Activated B cell treated with CpG ODN at 0.5 μM for 24 hours (primary cell): ENCODE results near the gene MCM10. TPM values are rescaled to one million over a fixed set of nuclear protein-coding genes. Genes with fewer than 3 reads are reported as not detected.

Source experiments
- ATAC-seq: fragments of 200-7000 bp; cut with Tn5 transposase; one replicate; pipeline ENCODE4 v1.10.0; 2021; ENCODE audit warnings: low read depth, mild to moderate bottlenecking, moderate library complexity
- CTCF ChIA-PET: fragments of 350-600 bp; sonication (Branson Sonifier 250); formaldehyde crosslinking; loops from one replicate; lab custom pipeline; 2021; ENCODE audit warnings: antibody characterized with exemption; lab: Charles Lee
- POLR2A ChIA-PET: fragments of 350-600 bp; sonication (Branson Sonifier 250); formaldehyde crosslinking; loops from one replicate; lab custom pipeline; 2021; ENCODE audit warnings: antibody characterized with exemption; lab: Charles Lee
- DNase-seq: peaks from one replicate; pipeline ENCODE4 v3.0.0; 2022
- H3K27ac Mint-ChIP-seq: one replicate; pipeline ENCODE4 v1.8.0; 2020; ENCODE audit warnings: mixed read lengths
- H3K27me3 Mint-ChIP-seq: one replicate; pipeline ENCODE4 v1.8.0; 2021; ENCODE audit warnings: mixed read lengths
- H3K36me3 Mint-ChIP-seq: one replicate; pipeline ENCODE4 v1.8.0; 2021; ENCODE audit warnings: low read depth, mixed read lengths
- H3K4me1 Mint-ChIP-seq: one replicate; pipeline ENCODE4 v1.8.0; 2021; ENCODE audit warnings: mixed read lengths
- H3K4me3 Mint-ChIP-seq: one replicate; pipeline ENCODE4 v1.8.0; 2020; ENCODE audit warnings: mild to moderate bottlenecking, mixed read lengths
- H3K9me3 Mint-ChIP-seq: one replicate; pipeline ENCODE4 v1.8.0; 2020; ENCODE audit warnings: mixed read lengths
- CTCF ChIP-seq: fragments of 200-600 bp; IDR thresholded peaks from one replicate; pipeline ENCODE4 v1.8.0; 2022; ENCODE audit warnings: antibody characterized with exemption, mild to moderate bottlenecking
- intact Hi-C: fragments of 100-400 bp; cut with micrococcal nuclease; formaldehyde crosslinking; loops from one replicate; pipeline ENCODE4 v1.15.1; 2024
- total RNA-seq: library from RNA; stranded (reverse); gene quantifications from 2 replicates; pipeline ENCODE4 v1.2.3, GENCODE V29; 2022

Gene MCM10
- total RNA-seq, 1 donor from 2014 or later = 3.7 TPM

- Mint-ChIP-seq H3K27me3 (no peaks in the 10 kb centered on the region), H3K36me3 (peaks cover 60% of the 10 kb centered on the region), H3K4me1 (no peaks in the 10 kb centered on the region), H3K4me3 (no peak overlapping the region), H3K27ac (no peak overlapping the region), H3K9me3 (no peaks in the 10 kb centered on the region)
- ATAC-seq (no peak), DNase-seq (no peak)
- no peak for TF ChIP-seq CTCF
- intact Hi-C loops = no loop called here
- POLR2A ChIA-PET = no interaction called here
- CTCF ChIA-PET = no interaction called here
These were observed 21.7 kb upstream of the MCM10 start for GRCh38 chr10:13139676-13140075.

GRCh38 chr10:13140627-13141190 lies 20.6 kb upstream of the MCM10 start:
- no peak overlapping the region for H3K4me3 Mint-ChIP-seq
- ChIA-PET CTCF (no interaction called here), POLR2A (no interaction called here)
- DNase-seq (no peak), ATAC-seq (no peak)
- H3K9me3 Mint-ChIP-seq = peaks cover 3% of the 10 kb centered on the region
- peaks cover 50% of the 10 kb centered on the region for H3K36me3 Mint-ChIP-seq
- intact Hi-C loops = no loop called here
- no peak overlapping the region for H3K27ac Mint-ChIP-seq
- no peaks in the 10 kb centered on the region for H3K27me3 Mint-ChIP-seq
- TF ChIP-seq CTCF = no peak
- no peaks in the 10 kb centered on the region for H3K4me1 Mint-ChIP-seq

GRCh38 chr10:13143766-13144165 lies 17.6 kb upstream of the MCM10 start:
- POLR2A ChIA-PET = no interaction called here
- no peak for ATAC-seq
- Mint-ChIP-seq H3K27ac (no peak overlapping the region), H3K36me3 (peaks cover 25% of the 10 kb centered on the region), H3K4me3 (no peak overlapping the region), H3K27me3 (no peaks in the 10 kb centered on the region), H3K4me1 (no peaks in the 10 kb centered on the region), H3K9me3 (peaks cover 8% of the 10 kb centered on the region)
- CTCF ChIA-PET = no interaction called here
- DNase-seq = no peak
- intact Hi-C loops = no loop called here
- TF ChIP-seq CTCF = no peak

- ChIA-PET CTCF (no interaction called here), POLR2A (no interaction called here)
- ATAC-seq (no peak), DNase-seq (no peak)
- H3K27ac Mint-ChIP-seq = no peak overlapping the region
- H3K4me3 Mint-ChIP-seq = no peak overlapping the region
- H3K4me1 Mint-ChIP-seq = no peaks in the 10 kb centered on the region
- intact Hi-C loops = no loop called here
- peaks cover 8% of the 10 kb centered on the region for H3K9me3 Mint-ChIP-seq
- peaks cover 22% of the 10 kb centered on the region for H3K36me3 Mint-ChIP-seq
- TF ChIP-seq CTCF = no peak
- no peaks in the 10 kb centered on the region for H3K27me3 Mint-ChIP-seq
These were observed 16.5 kb upstream of the MCM10 start for GRCh38 chr10:13144814-13145213.

- CTCF ChIA-PET = no interaction called here
- TF ChIP-seq CTCF = no peak
- Mint-ChIP-seq H3K4me1 (no peaks in the 10 kb centered on the region), H3K9me3 (peaks cover 11% of the 10 kb centered on the region), H3K27me3 (no peaks in the 10 kb centered on the region), H3K4me3 (no peak overlapping the region), H3K27ac (no peak overlapping the region), H3K36me3 (peaks cover 9% of the 10 kb centered on the region)
- ATAC-seq (no peak), DNase-seq (no peak)
- POLR2A ChIA-PET = no interaction called here
- intact Hi-C loops = no loop called here
These were observed 15.0 kb upstream of the MCM10 start for GRCh38 chr10:13146379-13146778.
